Natural killer cell (primary cell): ENCODE measurements around the gene CDR2. TPM values are rescaled to one million over a fixed set of nuclear protein-coding genes. Genes with fewer than 3 reads are reported as not detected.
"Not testable (repeated sequence)": the region's sequence is repeated elsewhere in the genome, so short reads cannot be mapped to it uniquely, and the experiment has no call there.

Experiments used
- ATAC-seq, 3 donors: fragments of 150-1000 bp in 2 of 3; fragments of 200-7000 bp in 1 of 3; cut with Tn5 transposase; 1 replicate in 1 of 3; 2 replicates in 2 of 3; pipeline ENCODE4 v1.10.0; 2021; ENCODE audit warnings: mild to moderate bottlenecking in 2 of 3, moderate library complexity in 2 of 3
- DNase-seq, 2 donors: peaks; one replicate each; pipeline versions ENCODE4 v3.0.0 to v3.0.0-alpha.2; 2013 to 2021; ENCODE audit warnings: mixed read lengths in 1 of 2
- H3K27ac ChIP-seq: one replicate; pipeline ENCODE4 v1.5.1; 2013; ENCODE audit warnings: mild to moderate bottlenecking, low read length
- H3K27me3 ChIP-seq: one replicate; pipeline ENCODE4 v1.6.1; 2013; ENCODE audit warnings: low read length; ENCODE audit not compliant: control insufficient read depth, insufficient read depth
- H3K36me3 ChIP-seq: one replicate; pipeline ENCODE4 v1.6.1; 2013; ENCODE audit warnings: low read length; ENCODE audit not compliant: control insufficient read depth, insufficient read depth
- H3K4me1 ChIP-seq: one replicate; pipeline ENCODE4 v1.6.1; 2013; ENCODE audit warnings: low read length; ENCODE audit not compliant: control insufficient read depth, insufficient read depth
- H3K4me3 ChIP-seq: one replicate; pipeline ENCODE4 v1.5.1; 2013; ENCODE audit warnings: low read length
- H3K9me3 ChIP-seq: one replicate; pipeline ENCODE4 v1.6.1; 2013; ENCODE audit warnings: low read length; ENCODE audit not compliant: control insufficient read depth, insufficient read depth
- H3K27ac Mint-ChIP-seq, 2 donors: one replicate each; pipeline ENCODE4 v1.8.0; 2022; ENCODE audit warnings: mild to moderate bottlenecking in 2 of 2, mixed read lengths in 2 of 2, moderate library complexity in 1 of 2
- H3K27me3 Mint-ChIP-seq, 2 donors: one replicate each; pipeline ENCODE4 v1.8.0; 2022; ENCODE audit warnings: low read depth in 2 of 2, mixed read lengths in 2 of 2
- H3K36me3 Mint-ChIP-seq: one replicate; pipeline ENCODE4 v1.8.0; 2022; ENCODE audit warnings: mixed read lengths
- H3K4me1 Mint-ChIP-seq, 2 donors: one replicate each; pipeline ENCODE4 v1.8.0; 2022; ENCODE audit warnings: mixed read lengths in 2 of 2
- H3K4me3 Mint-ChIP-seq: one replicate; pipeline ENCODE4 v1.8.0; 2022; ENCODE audit warnings: mild to moderate bottlenecking, moderate library complexity, mixed read lengths
- H3K9me3 Mint-ChIP-seq, 2 donors: one replicate each; pipeline ENCODE4 v1.8.0; 2022; ENCODE audit warnings: mixed read lengths in 2 of 2
- WGBS: methylation state at CpG from one replicate; pipeline ENCODE4 v1.1.7; 2013; ENCODE audit warnings: missing lambda C conversion rate; ENCODE audit not compliant: insufficient coverage; 5-methylcytosine and 5-hydroxymethylcytosine counted together
- intact Hi-C: fragments of 100-400 bp; cut with micrococcal nuclease; formaldehyde crosslinking; loops from one replicate; pipeline ENCODE4 v1.14.2; 2022
- total RNA-seq, 4 donors: library from RNA; stranded (reverse); fragments of 120-200 nt in 1 of 4; gene quantifications; one replicate each; pipeline versions ENCODE4 v1.2.3 to v1.2.4, GENCODE V29; 2013 to 2022
- TF ChIP-seq, protein P1 (sequence below): fragments of 200-600 bp; IDR thresholded peaks from one replicate; pipeline ENCODE4 v1.8.0; 2022; ENCODE audit warnings: antibody characterized with exemption

CDR2 gene
- total RNA-seq, 3 donors from 2014 or later (not counting 1 experiment from before 2014, with no cell fraction given) = 11.2 to 24.3 (median 19.4) TPM

DNA sequence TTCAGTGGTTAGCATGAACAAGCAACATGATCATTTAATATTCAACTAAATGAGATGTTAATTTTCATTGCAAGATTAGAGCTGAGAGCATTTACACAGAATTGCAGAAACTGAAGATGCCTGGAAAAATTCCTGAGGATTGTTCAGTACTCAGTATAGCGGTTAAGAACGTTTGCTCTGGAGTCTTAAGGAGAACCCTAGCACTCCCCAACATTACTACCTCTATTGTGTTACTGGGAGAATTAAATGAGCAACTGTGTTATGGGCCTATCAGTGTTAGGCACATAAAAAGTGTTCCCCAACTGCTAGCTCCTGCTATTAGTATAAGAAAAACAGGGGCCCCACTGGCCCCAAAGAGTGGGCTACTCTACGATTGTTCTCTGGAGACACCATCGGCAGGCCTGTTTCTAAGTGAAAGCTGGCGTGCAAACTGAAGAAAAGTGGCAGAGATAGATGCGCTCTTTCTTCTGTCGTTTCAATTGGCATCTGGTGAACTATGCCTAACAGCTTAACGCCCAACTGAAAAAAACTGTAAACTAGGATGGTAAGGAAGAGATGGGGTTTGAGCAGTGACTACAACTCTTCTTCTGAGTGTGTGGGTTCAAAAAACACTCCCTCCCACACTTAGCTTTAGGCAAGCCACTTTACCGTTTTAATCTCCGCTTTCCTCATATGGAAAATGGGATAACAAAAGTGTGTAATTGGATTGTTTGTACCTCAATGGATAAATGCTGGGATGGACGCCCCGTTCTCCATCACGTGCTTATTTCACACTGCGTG, 1.3 kb downstream of the CDR2 start:
- H3K27ac Mint-ChIP-seq = peak overlapping the region; percentile 61 to 86
- DNase-seq (peak in 1 of 2 donors; percentile 40), ATAC-seq (no peak)
- no peaks in the 10 kb centered on the region for H3K9me3 Mint-ChIP-seq
- no peaks in the 10 kb centered on the region for H3K9me3 ChIP-seq
- H3K36me3 Mint-ChIP-seq = no peaks in the 10 kb centered on the region
- H3K36me3 ChIP-seq = no peaks in the 10 kb centered on the region
- peaks cover 18% of the 10 kb centered on the region for H3K4me1 ChIP-seq
- H3K4me3 ChIP-seq = peak overlapping the region; percentile 51
- H3K27ac ChIP-seq = no peak overlapping the region
- H3K27me3 Mint-ChIP-seq = peaks cover 3 to 5% of the 10 kb centered on the region in 2 donors
- intact Hi-C loops = no loop called here
- H3K4me1 Mint-ChIP-seq = peaks cover 33 to 35% of the 10 kb centered on the region in 2 donors
- WGBS = 59% methylated on average over 12 of the region's 14 CpGs
- no peaks in the 10 kb centered on the region for H3K27me3 ChIP-seq
- TF ChIP-seq, protein P1, sequence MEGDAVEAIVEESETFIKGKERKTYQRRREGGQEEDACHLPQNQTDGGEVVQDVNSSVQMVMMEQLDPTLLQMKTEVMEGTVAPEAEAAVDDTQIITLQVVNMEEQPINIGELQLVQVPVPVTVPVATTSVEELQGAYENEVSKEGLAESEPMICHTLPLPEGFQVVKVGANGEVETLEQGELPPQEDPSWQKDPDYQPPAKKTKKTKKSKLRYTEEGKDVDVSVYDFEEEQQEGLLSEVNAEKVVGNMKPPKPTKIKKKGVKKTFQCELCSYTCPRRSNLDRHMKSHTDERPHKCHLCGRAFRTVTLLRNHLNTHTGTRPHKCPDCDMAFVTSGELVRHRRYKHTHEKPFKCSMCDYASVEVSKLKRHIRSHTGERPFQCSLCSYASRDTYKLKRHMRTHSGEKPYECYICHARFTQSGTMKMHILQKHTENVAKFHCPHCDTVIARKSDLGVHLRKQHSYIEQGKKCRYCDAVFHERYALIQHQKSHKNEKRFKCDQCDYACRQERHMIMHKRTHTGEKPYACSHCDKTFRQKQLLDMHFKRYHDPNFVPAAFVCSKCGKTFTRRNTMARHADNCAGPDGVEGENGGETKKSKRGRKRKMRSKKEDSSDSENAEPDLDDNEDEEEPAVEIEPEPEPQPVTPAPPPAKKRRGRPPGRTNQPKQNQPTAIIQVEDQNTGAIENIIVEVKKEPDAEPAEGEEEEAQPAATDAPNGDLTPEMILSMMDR = no peak
- H3K4me3 Mint-ChIP-seq = peak overlapping the region; percentile 98

DNA sequence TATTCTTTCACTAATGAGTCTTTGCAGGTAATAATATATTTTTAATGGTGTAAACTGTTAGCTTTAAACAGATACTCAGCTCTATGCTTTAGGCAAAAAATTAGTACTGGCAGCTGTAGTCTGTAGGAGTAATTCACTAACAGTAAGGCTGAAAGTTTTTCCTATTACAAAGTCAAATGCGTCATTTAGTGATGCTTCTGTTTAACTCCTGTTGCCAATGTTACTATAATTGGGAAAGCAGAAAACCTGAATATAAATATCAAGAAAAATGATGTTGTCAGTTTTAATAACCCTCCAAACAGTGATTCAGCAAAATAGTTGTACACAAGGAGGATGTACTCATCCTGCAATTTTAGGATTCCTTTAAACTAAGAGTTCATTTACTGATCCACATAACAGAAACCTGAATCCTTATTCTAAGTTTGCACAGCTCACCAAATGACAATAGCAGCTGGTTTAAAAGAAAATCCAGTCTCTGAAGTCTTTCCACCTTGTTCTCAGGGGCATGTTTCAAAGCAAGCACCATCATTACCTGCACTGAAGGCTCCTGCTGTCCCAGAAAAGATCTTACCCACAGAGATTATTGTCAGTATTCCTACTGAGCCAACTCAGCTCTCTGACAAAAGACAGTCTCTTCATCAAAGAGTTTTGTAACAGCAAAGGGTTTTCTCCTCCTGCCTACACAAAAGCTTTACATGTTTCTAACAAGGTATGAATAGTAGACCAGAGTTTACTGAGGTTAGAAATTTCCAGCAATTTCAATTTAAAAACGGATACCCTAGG, 4.2 kb downstream of the CDR2 start:
- no peak overlapping the region for H3K4me3 Mint-ChIP-seq
- H3K4me3 ChIP-seq = no peak overlapping the region
- H3K36me3 ChIP-seq = no peaks in the 10 kb centered on the region
- no peaks in the 10 kb centered on the region for H3K36me3 Mint-ChIP-seq
- WGBS = no CpG with 5 or more reads among the region's 2 CpGs
- H3K27ac Mint-ChIP-seq = peak overlapping the region in 1 of 2 donors; percentile 45
- H3K9me3 Mint-ChIP-seq = no peaks in the 10 kb centered on the region
- intact Hi-C loops = no loop called here
- ATAC-seq (no peak), DNase-seq (no peak)
- no peaks in the 10 kb centered on the region for H3K9me3 ChIP-seq
- H3K27me3 Mint-ChIP-seq = peaks cover under 1 to 1% of the 10 kb centered on the region in 2 donors
- no peak overlapping the region for H3K27ac ChIP-seq
- peaks cover 17% of the 10 kb centered on the region for H3K4me1 ChIP-seq
- TF ChIP-seq, protein P1 = no peak
- H3K27me3 ChIP-seq = no peaks in the 10 kb centered on the region
- H3K4me1 Mint-ChIP-seq = peaks cover 35 to 40% of the 10 kb centered on the region in 2 donors

DNA sequence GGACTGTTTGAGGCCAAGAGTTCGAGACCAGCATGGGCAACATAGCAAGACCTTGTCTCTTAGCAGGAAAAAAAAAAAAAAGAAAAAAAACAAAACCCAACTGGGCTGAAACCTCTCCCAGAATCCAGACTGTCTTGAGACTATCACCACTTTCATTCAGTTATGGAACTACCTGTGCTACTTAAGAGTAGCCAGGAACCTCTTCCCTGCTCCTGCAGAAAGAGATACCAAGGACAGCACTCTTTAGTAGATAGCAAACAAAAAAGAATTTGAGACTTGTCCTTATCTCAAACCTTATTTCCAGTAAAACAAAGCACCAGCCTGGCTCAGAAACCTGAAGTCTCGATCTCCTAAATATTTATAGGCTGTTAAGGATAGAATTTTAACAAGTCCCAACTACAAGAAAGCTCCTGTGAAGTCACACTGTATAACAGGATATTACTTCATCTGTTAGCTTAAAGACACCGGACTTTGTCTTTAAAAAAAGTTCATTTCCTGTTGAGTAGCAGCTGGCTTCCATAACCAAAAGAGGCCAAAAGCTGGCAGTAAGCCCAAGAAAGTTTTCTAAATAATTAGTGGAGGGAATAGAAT, 5.1 kb downstream of the CDR2 start:
- ATAC-seq (no peak), DNase-seq (peak in 1 of 2 donors; percentile 54)
- Histone ChIP-seq H3K4me3 (no peak overlapping the region), H3K36me3 (no peaks in the 10 kb centered on the region), H3K9me3 (no peaks in the 10 kb centered on the region), H3K27ac (no peak overlapping the region), H3K4me1 (peaks cover 12% of the 10 kb centered on the region), H3K27me3 (no peaks in the 10 kb centered on the region)
- Mint-ChIP-seq H3K27ac (peak overlapping the region; percentile 22 to 45), H3K4me3 (no peak overlapping the region), H3K27me3 (no peaks in the 10 kb centered on the region), H3K36me3 (no peaks in the 10 kb centered on the region), H3K9me3 (no peaks in the 10 kb centered on the region), H3K4me1 (peaks cover 27 to 32% of the 10 kb centered on the region in 2 donors)
- intact Hi-C loops = no loop called here
- TF ChIP-seq, protein P1 = no peak
- WGBS = 50% methylated on average over 2 of the region's 3 CpGs

DNA sequence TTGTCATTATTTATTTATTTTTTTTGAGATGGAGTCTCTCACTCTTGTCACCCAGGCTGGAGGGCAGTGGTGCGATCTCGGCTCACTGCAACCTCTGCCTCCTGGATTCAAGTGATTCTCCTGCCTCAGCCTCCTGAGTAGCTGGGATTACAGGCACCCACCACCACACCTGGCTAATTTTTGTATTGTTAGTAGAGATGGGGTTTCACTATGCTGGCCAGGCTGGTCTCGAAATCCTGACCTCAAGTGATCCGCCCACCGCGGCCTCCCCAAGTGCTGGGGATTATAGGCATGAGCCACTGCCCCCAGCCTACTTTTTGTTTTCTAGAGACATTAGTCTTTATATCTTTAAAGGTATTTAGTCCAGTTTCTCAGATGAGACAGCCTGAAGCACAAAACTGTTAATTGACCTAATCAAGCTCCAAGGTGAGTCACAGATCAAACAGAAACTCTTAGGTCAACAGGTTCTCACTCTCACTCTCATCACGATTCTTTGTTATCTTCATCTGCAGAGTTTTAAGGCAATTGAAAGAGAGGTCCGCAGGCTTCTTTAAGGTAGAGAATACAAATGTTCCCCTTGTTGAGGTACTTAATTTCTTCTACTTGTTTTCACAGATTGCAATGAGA, 6.1 kb downstream of the CDR2 start:
- H3K4me1 Mint-ChIP-seq = peaks cover 22 to 27% of the 10 kb centered on the region in 2 donors
- ATAC-seq, H3K4me3 Mint-ChIP-seq, H3K27ac ChIP-seq, H3K36me3 ChIP-seq, H3K27me3 ChIP-seq, H3K9me3 ChIP-seq, H3K9me3 Mint-ChIP-seq, H3K27me3 Mint-ChIP-seq, H3K27ac Mint-ChIP-seq, DNase-seq, intact Hi-C loops, H3K36me3 Mint-ChIP-seq, H3K4me3 ChIP-seq, H3K4me1 ChIP-seq: not testable (repeated sequence)
- WGBS = 88% methylated on average over 7 of the region's 8 CpGs
